B cell (primary cell): Measurements from ENCODE around the gene NHSL1. TPM values are rescaled to one million over a fixed set of nuclear protein-coding genes. Genes with fewer than 3 reads are reported as not detected.

ENCODE experiments used
- ATAC-seq: fragments of 200-7000 bp; cut with Tn5 transposase; one replicate; pipeline ENCODE4 v1.10.0; 2021; ENCODE audit warnings: low read depth, mild to moderate bottlenecking, moderate number of reproducible peaks, moderate library complexity
- CTCF ChIA-PET: fragments of 350-600 bp; sonication (Branson Sonifier 250); formaldehyde crosslinking; loops from one replicate; lab custom pipeline; 2021; ENCODE audit warnings: antibody characterized with exemption, inconsistent platforms; lab: Charles Lee
- POLR2A ChIA-PET: fragments of 350-600 bp; sonication (Branson Sonifier 250); formaldehyde crosslinking; loops from one replicate; lab custom pipeline; 2021; ENCODE audit warnings: antibody characterized with exemption; lab: Charles Lee
- DNase-seq: peaks from one replicate; pipeline ENCODE4 v3.0.0; 2013
- H2AFZ ChIP-seq: 2 replicates; pipeline ENCODE4 v1.6.1; 2012; ENCODE audit warnings: mild to moderate bottlenecking, low read depth, low read length; ENCODE audit not compliant: insufficient read depth, poor library complexity, severe bottlenecking
- H3K27ac ChIP-seq, 2 donors: 1 replicate in 1 of 2; 2 replicates in 1 of 2; pipeline ENCODE4 v1.5.1; 2012 to 2013; ENCODE audit warnings: low read length in 2 of 2, mild to moderate bottlenecking in 2 of 2, moderate library complexity in 1 of 2
- H3K27me3 ChIP-seq, 4 experiments: fragments of 200-600 bp in 1 of 4; sonication (generic) in 1 of 4; replicated peaks in 1 of 4; 1 replicate in 2 of 4; 2 replicates in 2 of 4; pipeline versions ENCODE4 v1.6.1 to v1.7.0; 2013 to 2016; ENCODE audit warnings: low read length in 3 of 4, mild to moderate bottlenecking in 2 of 4, mixed read lengths in 1 of 4, moderate library complexity in 1 of 4; ENCODE audit not compliant: insufficient read depth in 4 of 4, control insufficient read depth in 3 of 4; ENCODE audit errors: control extremely low read depth in 1 of 4
- H3K36me3 ChIP-seq, 2 experiments: replicated peaks in 1 of 2; 1 replicate in 1 of 2; 2 replicates in 1 of 2; pipeline versions ENCODE4 v1.6.1 to v1.7.1; 2013; ENCODE audit warnings: low read length in 1 of 2; ENCODE audit not compliant: insufficient read depth in 2 of 2, control insufficient read depth in 1 of 2; ENCODE audit errors: control extremely low read depth in 1 of 2, extremely low read depth in 1 of 2
- H3K4me1 ChIP-seq, 2 donors: fragments of 200-600 bp in 1 of 2; sonication (generic) in 1 of 2; 1 replicate in 1 of 2; 2 replicates in 1 of 2; pipeline versions ENCODE4 v1.5.1 to v1.6.1; 2013 to 2017; ENCODE audit warnings: low read length in 2 of 2; ENCODE audit not compliant: control insufficient read depth in 2 of 2, insufficient read depth in 2 of 2
- H3K4me2 ChIP-seq: replicated peaks from 2 replicates; pipeline ENCODE3; 2012; ENCODE audit warnings: mild to moderate bottlenecking, low read depth, low read length; ENCODE audit not compliant: poor library complexity, severe bottlenecking
- H3K4me3 ChIP-seq, 5 experiments: fragments of 200-600 bp in 1 of 5; sonication (generic) in 1 of 5; 1 replicate in 3 of 5; 2 replicates in 2 of 5; pipeline versions ENCODE4 v1.5.1 to v1.7.0; 2011 to 2016; ENCODE audit warnings: low read length in 4 of 5, mild to moderate bottlenecking in 4 of 5, low read depth in 2 of 5, control low read depth in 1 of 5, moderate library complexity in 1 of 5; ENCODE audit not compliant: insufficient read depth in 1 of 5; ENCODE audit errors: control extremely low read depth in 1 of 5, extremely low read depth in 1 of 5
- H3K79me2 ChIP-seq: fragments of 200-600 bp; sonication (generic); one replicate; pipeline ENCODE4 v1.6.0; 2016; ENCODE audit warnings: low read length; ENCODE audit not compliant: control insufficient read depth, insufficient read depth
- H3K9ac ChIP-seq: fragments of 200-600 bp; sonication (generic); 2 replicates; pipeline ENCODE4 v1.6.1; 2017; ENCODE audit warnings: mild to moderate bottlenecking, low read length, moderate library complexity
- H3K9me3 ChIP-seq, 3 donors: one replicate each; pipeline versions ENCODE4 v1.6.1 to v1.7.1; 2013; ENCODE audit warnings: low read length in 2 of 3; ENCODE audit not compliant: control insufficient read depth in 2 of 3, insufficient read depth in 1 of 3; ENCODE audit errors: control extremely low read depth in 1 of 3
- H4K20me1 ChIP-seq: 2 replicates; pipeline ENCODE4 v1.6.0; 2012; ENCODE audit warnings: mild to moderate bottlenecking, low read length; ENCODE audit not compliant: insufficient read depth, control insufficient read depth, poor library complexity, severe bottlenecking
- H3K27ac Mint-ChIP-seq: one replicate; pipeline ENCODE4 v1.8.0; 2021; ENCODE audit warnings: mixed read lengths
- H3K27me3 Mint-ChIP-seq: one replicate; pipeline ENCODE4 v1.8.0; 2021; ENCODE audit warnings: mixed read lengths
- H3K4me1 Mint-ChIP-seq: one replicate; pipeline ENCODE4 v1.8.0; 2021; ENCODE audit warnings: mixed read lengths
- H3K4me3 Mint-ChIP-seq: one replicate; pipeline ENCODE4 v1.8.0; 2021; ENCODE audit warnings: mixed read lengths
- H3K9me3 Mint-ChIP-seq: one replicate; pipeline ENCODE4 v1.8.0; 2022; ENCODE audit warnings: mixed read lengths; ENCODE audit not compliant: insufficient read depth
- CTCF ChIP-seq: fragments of 200-600 bp; IDR thresholded peaks from one replicate; pipeline ENCODE4 v1.8.0; 2022; ENCODE audit warnings: antibody characterized with exemption, mild to moderate bottlenecking
- EZH2 ChIP-seq: IDR thresholded peaks from 2 replicates; pipeline ENCODE4 v1.6.1; 2012; ENCODE audit warnings: borderline replicate concordance, low read depth, mild to moderate bottlenecking, moderate library complexity, low read length; ENCODE audit not compliant: insufficient read depth, poor library complexity, severe bottlenecking
- WGBS: methylation state at CpG from one replicate; pipeline ENCODE4 v1.1.5; 2013; ENCODE audit warnings: missing lambda C conversion rate; ENCODE audit not compliant: insufficient coverage; 5-methylcytosine and 5-hydroxymethylcytosine counted together
- intact Hi-C: fragments of 100-400 bp; cut with micrococcal nuclease; formaldehyde crosslinking; loops from one replicate; pipeline ENCODE4 v1.10.0; 2022
- polyA plus RNA-seq: library from polyadenylated mRNA; depleted of rRNA; stranded (reverse); fragments of >200 nt; gene quantifications from 2 replicates; pipeline ENCODE4 v1.2.3, GENCODE V29; 2012
- total RNA-seq, 2 donors: library from RNA; stranded (reverse); fragments of 120-200 nt in 1 of 2; gene quantifications; 1 replicate in 1 of 2; 2 replicates in 1 of 2; pipeline versions ENCODE4 v1.2.3 to v1.2.4, GENCODE V29; 2013 to 2022

NHSL1 gene
- total and polyA plus RNA-seq, 2 donors (not counting 1 experiment from before 2014, with no cell fraction given): 0.04 to 0.10 TPM

GRCh38 chr6:138540468-138540867 lies 41.2 kb upstream of the NHSL1 start:
- CTCF ChIA-PET: interaction anchor here (0.6 kb wide), 1 partner anchor 96 kb away, joined by 5 read pairs; no protein-coding TSS in a partner anchor
- DNase-seq: no peak
- TF ChIP-seq EZH2 (no peak), CTCF (no peak)
- Histone ChIP-seq H3K9ac (no peak overlapping the region), H2AFZ (no peak overlapping the region), H4K20me1 (no peaks in the 10 kb centered on the region), H3K27ac (no peak overlapping the region), H3K4me2 (no peak overlapping the region), H3K79me2 (no peaks in the 10 kb centered on the region), H3K4me3 (no peak overlapping the region), H3K9me3 (no peaks in the 10 kb centered on the region), H3K4me1 (no peaks in the 10 kb centered on the region), H3K27me3 (no peaks in the 10 kb centered on the region), H3K36me3 (no peaks in the 10 kb centered on the region)
- 100% methylated on average over 2 of the region's 4 CpGs for WGBS
- H3K27me3 Mint-ChIP-seq: peaks cover 30% of the 10 kb centered on the region
- H3K4me1 Mint-ChIP-seq: no peaks in the 10 kb centered on the region
- POLR2A ChIA-PET: no interaction called here
- H3K27ac Mint-ChIP-seq: no peak overlapping the region
- H3K4me3 Mint-ChIP-seq: no peak overlapping the region
- ATAC-seq: no peak
- H3K9me3 Mint-ChIP-seq: no peaks in the 10 kb centered on the region
- intact Hi-C loops: no loop called here

GRCh38 chr6:138539876-138540275 lies 40.6 kb upstream of the NHSL1 start:
- Mint-ChIP-seq H3K4me1 (no peaks in the 10 kb centered on the region), H3K27ac (no peak overlapping the region), H3K9me3 (no peaks in the 10 kb centered on the region), H3K27me3 (peaks cover 29% of the 10 kb centered on the region), H3K4me3 (no peak overlapping the region)
- no peak overlapping the region for H3K4me3 ChIP-seq
- no CpG with 5 or more reads among the region's 1 CpG for WGBS
- intact Hi-C loops: no loop called here
- no peaks in the 10 kb centered on the region for H3K27me3 ChIP-seq
- H3K4me2 ChIP-seq: no peak overlapping the region
- DNase-seq: no peak
- ATAC-seq: no peak
- no peaks in the 10 kb centered on the region for H3K79me2 ChIP-seq
- H3K4me1 ChIP-seq: no peaks in the 10 kb centered on the region
- CTCF ChIA-PET: no interaction called here
- no peaks in the 10 kb centered on the region for H3K9me3 ChIP-seq
- no peaks in the 10 kb centered on the region for H3K36me3 ChIP-seq
- H3K27ac ChIP-seq: no peak overlapping the region
- no peaks in the 10 kb centered on the region for H4K20me1 ChIP-seq
- no peak overlapping the region for H3K9ac ChIP-seq
- POLR2A ChIA-PET: no interaction called here
- no peak overlapping the region for H2AFZ ChIP-seq
- TF ChIP-seq CTCF (no peak), EZH2 (no peak)
